ENCODE measurements around the gene CD248. TPM values are rescaled to one million over a fixed set of nuclear protein-coding genes. Genes with fewer than 3 reads are reported as not detected.
A peak's percentile ranks its signal among the peaks of the same experiment; 100 is the strongest.
"Not testable (repeated sequence)": the region's sequence is repeated elsewhere in the genome, so short reads cannot be mapped to it uniquely, and the experiment has no call there.

Gene CD248
- total RNA-seq, 5 donors from 2014 or later (not counting 1 experiment from before 2014, with no cell fraction given) = 2.5 to 14.7 (median 8.7) TPM

DNA sequence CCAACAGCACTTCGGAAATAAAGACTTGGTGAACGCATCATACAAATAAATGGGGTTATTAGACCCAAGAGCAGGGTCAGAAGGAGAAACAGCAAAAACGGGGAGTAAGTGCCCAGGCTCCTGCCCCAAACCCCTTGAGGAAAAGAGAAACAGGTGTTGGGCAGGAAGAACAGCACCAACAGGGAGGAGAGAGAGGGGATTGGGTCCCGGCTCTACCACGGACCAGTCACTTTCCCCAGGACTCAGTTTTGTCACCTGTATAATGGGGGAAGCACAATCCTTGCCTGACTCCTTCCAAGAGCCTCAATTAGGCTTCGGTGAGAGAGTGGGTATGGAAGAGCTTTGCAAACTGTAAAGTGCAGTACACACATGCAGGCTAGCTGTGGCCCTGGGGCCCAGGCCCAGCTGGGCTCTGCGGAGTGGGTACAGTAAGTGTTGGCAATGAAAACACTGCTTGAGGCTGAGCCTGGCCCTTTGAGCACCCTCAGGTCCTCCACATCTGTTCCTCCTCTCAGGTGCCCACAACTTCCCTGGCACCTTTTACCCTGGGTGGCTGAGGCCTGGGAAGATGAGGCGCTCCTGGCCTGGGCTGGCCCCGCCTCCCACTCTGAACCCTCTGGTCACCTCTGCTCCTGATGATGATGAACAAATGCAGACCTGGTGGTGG, 45.8 kb upstream of the CD248 start:
- no peak for ATAC-seq (replicated peaks in 1 of 4)
- H3K27ac ChIP-seq (ENCODE audit: low read length) = no peak overlapping the region
- Mint-ChIP-seq H3K27me3 (no peaks in the 10 kb centered on the region), H3K4me1 (no peaks in the 10 kb centered on the region), H3K4me3 (no peak overlapping the region), H3K36me3 (no peaks in the 10 kb centered on the region), H3K9me3 (no peaks in the 10 kb centered on the region), H3K27ac (no peak overlapping the region)
- POLR2A ChIA-PET = no interaction called here
- no peaks in the 10 kb centered on the region for H3K4me1 ChIP-seq (ENCODE audit: control insufficient read depth in 1 of 2, extremely low read depth in 1 of 2, insufficient read depth in 2 of 2, low read length in 2 of 2)
- H3K9me3 ChIP-seq = no peaks in the 10 kb centered on the region
- DNase-seq = no peak
- H3K27me3 ChIP-seq (replicated peaks in 1 of 2; ENCODE audit: control insufficient read depth in 2 of 2, extremely low read depth in 1 of 2, insufficient read depth in 2 of 2, low read length in 1 of 2) = no peaks in the 10 kb centered on the region
- no peak overlapping the region for H3K4me3 ChIP-seq (ENCODE audit: control insufficient read depth in 1 of 2, extremely low read depth in 1 of 2, low read length in 1 of 2)
- WGBS (ENCODE audit: insufficient coverage) = 91% methylated on average over 6 of the region's 9 CpGs
- peaks cover 3 to 24% of the 10 kb centered on the region in 2 donors for H3K36me3 ChIP-seq (ENCODE audit: control insufficient read depth in 2 of 2, extremely low read depth in 1 of 2, insufficient read depth in 1 of 2, low read length in 1 of 2)
- CTCF ChIA-PET = interaction anchor here in 1 of 2 donors (0.6 kb wide), 1 partner anchor 104 kb away, joined by 4 read pairs; no protein-coding TSS in a partner anchor

DNA sequence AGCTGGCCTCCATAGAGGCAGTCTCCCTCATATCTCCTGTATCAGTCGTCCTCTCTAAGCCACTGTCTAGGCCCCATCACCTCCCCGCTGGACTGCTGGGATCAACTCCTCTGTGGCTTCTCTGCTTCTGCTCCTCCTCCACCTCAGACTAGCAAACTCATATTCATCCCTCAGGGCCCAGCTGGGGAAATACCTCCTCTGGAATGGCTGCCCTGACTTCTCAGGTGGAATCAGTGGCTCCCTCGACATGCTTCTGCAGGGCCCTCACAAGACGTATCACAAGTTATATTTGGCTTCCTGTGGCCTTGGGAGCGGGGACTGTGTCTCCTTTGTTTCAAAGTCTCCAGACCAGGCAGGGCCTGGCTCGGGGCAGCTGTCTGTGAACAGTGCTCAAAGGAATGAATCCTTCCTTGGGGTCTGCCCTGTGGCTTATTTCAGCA, 44.7 kb upstream of the CD248 start:
- H3K9me3 Mint-ChIP-seq = no peaks in the 10 kb centered on the region
- CTCF ChIA-PET = interaction anchor here in 1 of 2 donors (0.6 kb wide), 1 partner anchor 319 kb away, joined by 3 read pairs; no protein-coding TSS in a partner anchor

DNA sequence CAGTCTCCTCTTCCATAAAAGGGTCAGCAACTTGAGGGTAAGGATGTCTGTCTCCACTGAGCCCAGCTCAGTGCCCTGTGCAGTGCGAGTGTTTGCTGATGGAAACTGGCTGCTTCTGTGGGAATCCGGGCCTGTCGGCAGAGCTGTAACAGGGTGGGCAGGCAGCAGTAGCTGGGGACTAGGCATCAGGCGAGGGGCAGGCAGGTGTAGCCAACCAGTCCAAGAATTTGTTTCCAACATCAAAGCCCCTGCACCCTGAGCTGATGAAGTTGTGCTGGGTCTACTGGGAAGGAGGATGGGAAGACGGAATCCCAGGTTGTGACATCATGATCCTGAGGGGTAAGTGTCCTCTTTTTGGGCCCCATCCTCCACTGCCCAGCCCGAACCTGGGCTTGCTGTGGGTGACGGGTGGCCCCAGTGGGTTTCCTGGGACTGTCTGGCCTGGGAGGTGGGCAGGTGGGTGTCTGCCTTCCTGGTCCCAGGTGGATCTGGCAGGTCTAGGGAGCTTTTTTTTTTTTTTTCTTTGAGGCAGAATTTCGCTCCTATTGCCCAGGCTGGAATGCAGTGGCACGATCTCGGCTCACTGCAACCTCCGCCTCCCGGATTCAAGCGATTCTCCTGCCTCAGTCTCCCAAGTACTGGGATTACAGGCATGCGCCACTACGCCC, 43.7 kb upstream of the CD248 start:
- 98% methylated on average over 5 of the region's 15 CpGs for WGBS (ENCODE audit: insufficient coverage)
- no peaks in the 10 kb centered on the region for H3K4me1 ChIP-seq (ENCODE audit: control insufficient read depth in 1 of 2, extremely low read depth in 1 of 2, insufficient read depth in 2 of 2, low read length in 2 of 2)
- Mint-ChIP-seq H3K4me1 (no peaks in the 10 kb centered on the region), H3K27me3 (no peaks in the 10 kb centered on the region), H3K27ac (no peak overlapping the region), H3K9me3 (no peaks in the 10 kb centered on the region), H3K36me3 (no peaks in the 10 kb centered on the region), H3K4me3 (no peak overlapping the region)
- no peak overlapping the region for H3K4me3 ChIP-seq (ENCODE audit: control insufficient read depth in 1 of 2, extremely low read depth in 1 of 2, low read length in 1 of 2)
- no peaks in the 10 kb centered on the region for H3K9me3 ChIP-seq
- ATAC-seq (replicated peaks in 1 of 4) (no peak), DNase-seq (no peak)
- ChIA-PET CTCF (interaction anchor here in 1 of 2 donors (0.6 kb wide), 3 partner anchors 16 to 991 kb away, joined by 3 to 4 read pairs (median 3); partner anchors contain the start of gene BRMS1), POLR2A (interaction anchor here in 1 of 2 donors (0.6 kb wide), 1 partner anchor 17 kb away, joined by 3 read pairs; no protein-coding TSS in a partner anchor)
- no peak overlapping the region for H3K27ac ChIP-seq (ENCODE audit: low read length)
- H3K27me3 ChIP-seq (replicated peaks in 1 of 2; ENCODE audit: control insufficient read depth in 2 of 2, extremely low read depth in 1 of 2, insufficient read depth in 2 of 2, low read length in 1 of 2) = no peaks in the 10 kb centered on the region
- peaks cover 3 to 13% of the 10 kb centered on the region in 2 donors for H3K36me3 ChIP-seq (ENCODE audit: control insufficient read depth in 2 of 2, extremely low read depth in 1 of 2, insufficient read depth in 1 of 2, low read length in 1 of 2)

More for the DNA sequence above, 44.7 kb upstream of the CD248 start:
- Histone ChIP-seq H3K9me3 (no peaks in the 10 kb centered on the region), H3K27me3 (replicated peaks in 1 of 2; ENCODE audit: control insufficient read depth in 2 of 2, extremely low read depth in 1 of 2, insufficient read depth in 2 of 2, low read length in 1 of 2) (no peaks in the 10 kb centered on the region), H3K4me3 (ENCODE audit: control insufficient read depth in 1 of 2, extremely low read depth in 1 of 2, low read length in 1 of 2) (no peak overlapping the region), H3K36me3 (ENCODE audit: control insufficient read depth in 2 of 2, extremely low read depth in 1 of 2, insufficient read depth in 1 of 2, low read length in 1 of 2) (peaks cover 3 to 14% of the 10 kb centered on the region in 2 donors), H3K4me1 (ENCODE audit: control insufficient read depth in 1 of 2, extremely low read depth in 1 of 2, insufficient read depth in 2 of 2, low read length in 2 of 2) (no peaks in the 10 kb centered on the region), H3K27ac (ENCODE audit: low read length) (no peak overlapping the region)
- POLR2A ChIA-PET = no interaction called here
- Mint-ChIP-seq H3K27me3 (no peaks in the 10 kb centered on the region), H3K4me3 (no peak overlapping the region), H3K27ac (peak overlapping the region in 1 of 2 donors; percentile 52), H3K36me3 (no peaks in the 10 kb centered on the region), H3K4me1 (no peaks in the 10 kb centered on the region)
- WGBS (ENCODE audit: insufficient coverage) = 88% methylated on average over 5 of the region's 6 CpGs
- DNase-seq (no peak), ATAC-seq (replicated peaks in 1 of 4) (no peak)

DNA sequence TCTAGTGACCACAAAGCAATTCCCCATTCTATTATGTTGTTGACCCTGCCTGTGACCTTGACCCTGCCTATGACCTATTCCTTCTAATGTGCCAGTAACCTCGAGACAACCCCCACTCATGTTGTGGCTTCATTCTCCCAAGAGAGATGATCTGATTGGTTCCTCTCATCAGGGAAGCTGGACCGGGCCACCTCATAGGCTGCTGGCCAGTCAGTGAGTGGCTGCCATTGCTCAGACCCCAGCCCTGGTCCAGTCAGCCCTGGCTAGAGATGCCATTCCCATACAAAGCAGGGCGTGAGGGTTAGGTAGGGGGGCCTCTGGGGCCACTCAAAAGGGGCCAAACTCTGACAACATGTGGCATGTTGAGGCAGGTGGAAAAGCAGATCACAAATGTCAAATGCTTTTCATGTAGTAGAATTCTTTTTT, 42.8 kb upstream of the CD248 start:
- no peak overlapping the region for H3K27ac ChIP-seq (ENCODE audit: low read length)
- Mint-ChIP-seq H3K27ac (no peak overlapping the region), H3K27me3 (no peaks in the 10 kb centered on the region), H3K4me3 (no peak overlapping the region), H3K9me3 (no peaks in the 10 kb centered on the region), H3K36me3 (no peaks in the 10 kb centered on the region), H3K4me1 (no peaks in the 10 kb centered on the region)
- ChIA-PET CTCF (interaction anchor here in 1 of 2 donors (0.6 kb wide), 1 partner anchor 15 kb away, joined by 3 read pairs; the partner anchor contains the start of gene BRMS1), POLR2A (no interaction called here)
- ATAC-seq (replicated peaks in 1 of 4) (no peak), DNase-seq (no peak)
- peaks cover 5 to 10% of the 10 kb centered on the region in 2 donors for H3K36me3 ChIP-seq (ENCODE audit: control insufficient read depth in 2 of 2, extremely low read depth in 1 of 2, insufficient read depth in 1 of 2, low read length in 1 of 2)
- WGBS (ENCODE audit: insufficient coverage) = 86% methylated on average over 1 of the region's 3 CpGs
- H3K9me3 ChIP-seq = no peaks in the 10 kb centered on the region
- H3K4me1 ChIP-seq (ENCODE audit: control insufficient read depth in 1 of 2, extremely low read depth in 1 of 2, insufficient read depth in 2 of 2, low read length in 2 of 2) = no peaks in the 10 kb centered on the region
- H3K27me3 ChIP-seq (replicated peaks in 1 of 2; ENCODE audit: control insufficient read depth in 2 of 2, extremely low read depth in 1 of 2, insufficient read depth in 2 of 2, low read length in 1 of 2) = no peaks in the 10 kb centered on the region
- H3K4me3 ChIP-seq (ENCODE audit: control insufficient read depth in 1 of 2, extremely low read depth in 1 of 2, low read length in 1 of 2) = no peak overlapping the region

DNA sequence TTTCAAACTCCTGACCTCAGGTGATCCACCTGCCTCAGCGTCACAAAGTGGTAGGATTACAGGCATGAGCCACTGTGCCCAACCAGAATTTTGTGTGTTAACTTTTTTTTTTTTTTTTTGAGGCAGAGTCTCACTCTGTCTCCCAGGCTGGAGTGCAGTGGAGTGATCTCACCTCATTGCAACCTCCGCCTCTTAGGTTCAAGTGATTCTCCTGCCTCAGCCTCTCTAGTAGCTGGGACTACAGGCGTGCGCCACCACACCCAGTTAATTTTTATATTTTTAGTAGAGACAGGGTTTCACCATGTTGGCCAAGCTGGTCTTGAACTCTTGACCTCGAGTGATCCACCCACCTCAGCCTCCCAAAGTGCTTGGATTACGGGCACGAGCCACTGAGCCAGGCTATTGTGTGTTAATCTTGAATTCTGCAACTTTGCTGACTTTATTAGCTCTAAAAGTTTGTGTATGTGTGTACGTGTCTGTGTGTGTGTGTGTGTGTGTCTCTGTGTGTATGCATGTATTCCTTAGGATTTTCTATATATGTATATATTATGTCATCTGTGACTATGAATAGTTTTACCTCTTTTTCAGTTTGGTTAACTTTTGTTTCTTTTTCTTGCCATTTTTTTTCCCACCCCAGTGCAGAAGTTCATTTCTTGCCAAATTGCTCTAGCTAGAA, 33.9 kb upstream of the CD248 start:
- H3K27me3 Mint-ChIP-seq; H3K4me3 ChIP-seq (ENCODE audit: control insufficient read depth in 1 of 2, extremely low read depth in 1 of 2, low read length in 1 of 2); ATAC-seq (replicated peaks in 1 of 4); H3K27me3 ChIP-seq (replicated peaks in 1 of 2; ENCODE audit: control insufficient read depth in 2 of 2, extremely low read depth in 1 of 2, insufficient read depth in 2 of 2, low read length in 1 of 2); H3K9me3 Mint-ChIP-seq; DNase-seq; H3K27ac ChIP-seq (ENCODE audit: low read length); H3K36me3 ChIP-seq (ENCODE audit: control insufficient read depth in 2 of 2, extremely low read depth in 1 of 2, insufficient read depth in 1 of 2, low read length in 1 of 2); H3K9me3 ChIP-seq; H3K27ac Mint-ChIP-seq; H3K4me3 Mint-ChIP-seq: not testable (repeated sequence)
- peaks cover 9 to 28% of the 10 kb centered on the region in 2 experiments for H3K4me1 ChIP-seq (ENCODE audit: control insufficient read depth in 1 of 2, extremely low read depth in 1 of 2, insufficient read depth in 2 of 2, low read length in 2 of 2)
- 100% methylated on average over 1 of the region's 8 CpGs for WGBS (ENCODE audit: insufficient coverage)
- peaks cover 8 to 22% (median 19%) of the 10 kb centered on the region in 3 donors for H3K4me1 Mint-ChIP-seq
- POLR2A ChIA-PET = interaction anchor here in 1 of 2 donors (0.9 kb wide), 1 partner anchor 327 kb away, joined by 5 read pairs; the partner anchor contains the start of gene RBM4B
- peaks cover 15% of the 10 kb centered on the region for H3K36me3 Mint-ChIP-seq
- CTCF ChIA-PET = interaction anchor here in 1 of 2 donors (0.6 to 0.7 kb wide), 3 partner anchors 116 to 804 kb away, joined by 3 to 5 read pairs (median 4); no protein-coding TSS in a partner anchor

DNA sequence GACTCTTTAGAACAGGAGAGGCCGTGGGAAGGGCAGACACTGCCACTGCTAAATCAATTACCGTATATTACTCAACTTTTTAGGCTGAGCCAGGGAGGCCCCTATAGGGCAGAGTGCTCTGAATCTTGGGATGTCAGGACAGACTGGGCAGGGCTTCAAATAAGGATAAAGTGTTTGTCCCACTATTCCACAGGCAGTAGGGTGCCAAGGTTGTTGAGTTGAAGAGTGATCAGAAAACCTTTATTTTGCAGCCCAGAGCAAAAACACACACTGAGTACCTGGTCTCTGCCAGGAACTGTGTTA, 32.2 kb upstream of the CD248 start:
- H3K4me1 ChIP-seq (ENCODE audit: control insufficient read depth in 1 of 2, extremely low read depth in 1 of 2, insufficient read depth in 2 of 2, low read length in 2 of 2) = peaks cover 16 to 43% of the 10 kb centered on the region in 2 experiments
- POLR2A ChIA-PET = no interaction called here
- peak overlapping the region; percentile 38 to 78 for H3K27ac Mint-ChIP-seq

More for the DNA sequence above, 32.2 kb upstream of the CD248 start:
- CTCF ChIA-PET = no interaction called here
- Histone ChIP-seq H3K4me3 (ENCODE audit: control insufficient read depth in 1 of 2, extremely low read depth in 1 of 2, low read length in 1 of 2) (no peak overlapping the region), H3K36me3 (ENCODE audit: control insufficient read depth in 2 of 2, extremely low read depth in 1 of 2, insufficient read depth in 1 of 2, low read length in 1 of 2) (no peaks in the 10 kb centered on the region), H3K9me3 (no peaks in the 10 kb centered on the region), H3K27me3 (replicated peaks in 1 of 2; ENCODE audit: control insufficient read depth in 2 of 2, extremely low read depth in 1 of 2, insufficient read depth in 2 of 2, low read length in 1 of 2) (no peaks in the 10 kb centered on the region), H3K27ac (ENCODE audit: low read length) (no peak overlapping the region)
- peak overlapping the region; percentile 7 to 97 (median 88) for H3K4me3 Mint-ChIP-seq
- H3K4me1 Mint-ChIP-seq = peaks cover 24 to 37% (median 34%) of the 10 kb centered on the region in 3 donors
- no peaks in the 10 kb centered on the region for H3K9me3 Mint-ChIP-seq
- DNase-seq (no peak), ATAC-seq (replicated peaks in 1 of 4) (no peak)
- peaks cover 10% of the 10 kb centered on the region for H3K36me3 Mint-ChIP-seq
- WGBS (ENCODE audit: insufficient coverage) = no CpG with 5 or more reads among the region's 2 CpGs
- peaks cover 3% of the 10 kb centered on the region in 2 donors for H3K27me3 Mint-ChIP-seq

Measured in T-cell (primary cell).